ENCODE measurements around the gene SH2D7. TPM values are rescaled to one million over a fixed set of nuclear protein-coding genes. Genes with fewer than 3 reads are reported as not detected.

Gene SH2D7
- total RNA-seq, 1 experiment from 2014 or later: not detected

- H3K9me3 ChIP-seq (ENCODE audit: control insufficient read depth, low read depth, low read length): no peaks in the 10 kb centered on the region
- H3K4me3 Mint-ChIP-seq: no peak overlapping the region
- no peaks in the 10 kb centered on the region for H3K23me2 ChIP-seq (ENCODE audit: insufficient read length, low read depth, low read length, poor library complexity, severe bottlenecking)
- WGBS (ENCODE audit: extremely low coverage, insufficient read length, low lambda C conversion rate): no CpG with 5 or more reads among the region's 5 CpGs
- H2AK5ac ChIP-seq (ENCODE audit: insufficient read length, low read length): no peak overlapping the region
- H2BK12ac ChIP-seq (ENCODE audit: insufficient read length, low read depth, low read length): no peak overlapping the region
- no peak overlapping the region for H3K4me2 ChIP-seq (ENCODE audit: insufficient read depth, insufficient read length, low read length)
- no peak overlapping the region for H3T11ph ChIP-seq (ENCODE audit: low read length)
- no peak overlapping the region for H2AFZ ChIP-seq (ENCODE audit: low read length)
- H3K27ac ChIP-seq (ENCODE audit: insufficient read length, low read depth, low read length): no peak overlapping the region
- no peak overlapping the region for H3K14ac ChIP-seq (ENCODE audit: insufficient read depth, low read length)
- no peak overlapping the region for H4K8ac ChIP-seq (replicated peaks; ENCODE audit: insufficient read length, low read depth, low read length)
- H3K27ac Mint-ChIP-seq: no peak overlapping the region
- no peaks in the 10 kb centered on the region for H3K79me1 ChIP-seq (ENCODE audit: insufficient read depth, low read depth, low read length, poor library complexity, severe bottlenecking)
- H3K27me3 ChIP-seq (ENCODE audit: insufficient read depth, low read length): no peaks in the 10 kb centered on the region
- no peak for TF ChIP-seq CTCF (conservative IDR thresholded peaks at IDR 0.05)
- no peak overlapping the region for H2BK120ac ChIP-seq (ENCODE audit: low read depth, low read length, poor library complexity, severe bottlenecking)
- H3K4me1 Mint-ChIP-seq: peaks cover 19% of the 10 kb centered on the region in 2 experiments
- H3K36me3 Mint-ChIP-seq (ENCODE audit: insufficient read depth in 1 of 3, low read depth in 3 of 3): no peaks in the 10 kb centered on the region
- H3K9me3 Mint-ChIP-seq: no peaks in the 10 kb centered on the region
- no peak overlapping the region for H2BK15ac ChIP-seq (ENCODE audit: low read depth, low read length)
- H3K23ac ChIP-seq (ENCODE audit: insufficient read length, low read depth, low read length): no peak overlapping the region
- H4K20me1 ChIP-seq (ENCODE audit: control insufficient read depth, insufficient read depth, insufficient read length): no peaks in the 10 kb centered on the region
- no peak overlapping the region for H2BK20ac ChIP-seq (ENCODE audit: low read depth, low read length, poor library complexity, severe bottlenecking)
- H4K5ac ChIP-seq (ENCODE audit: insufficient read length, low read depth, low read length): no peak overlapping the region
- H3K79me2 ChIP-seq (ENCODE audit: insufficient read depth, low read length): no peaks in the 10 kb centered on the region
- no peak for DNase-seq
- H2BK5ac ChIP-seq (ENCODE audit: insufficient read length, low read length): no peak overlapping the region
- no peaks in the 10 kb centered on the region for H3K27me3 Mint-ChIP-seq (ENCODE audit: low read depth)
- H3K18ac ChIP-seq (ENCODE audit: insufficient read length, low read depth, low read length): no peak overlapping the region
- H3K4me1 ChIP-seq (ENCODE audit: insufficient read depth, low read length): no peaks in the 10 kb centered on the region
- H3K9ac ChIP-seq (ENCODE audit: extremely low read depth, insufficient read length, low read length): no peak overlapping the region
- no peak overlapping the region for H3K4ac ChIP-seq (ENCODE audit: low read depth, low read length)
- no peak overlapping the region for H4K91ac ChIP-seq (ENCODE audit: insufficient read length, low read depth, low read length)
- H3K56ac ChIP-seq (ENCODE audit: insufficient read length, low read depth, low read length): no peak overlapping the region
Observed at GRCh38 chr15:78057803-78058202, 34.6 kb upstream of the SH2D7 start.
